Measurements from ENCODE around the gene TAS2R10.

- no peak for TF ChIP-seq POLR2A (IDR thresholded peaks at IDR 0.05; ENCODE audit: low read depth, low read length)
- TF ChIP-seq TAF1 (IDR thresholded peaks at IDR 0.05; ENCODE audit: borderline replicate concordance, low read depth, low read length): no peak
- TF ChIP-seq POLR2AphosphoS5 (IDR thresholded peaks at IDR 0.05; ENCODE audit: low read depth, low read length): no peak
Observed at GRCh38 chr12:10783252-10783651, 42.9 kb downstream of the TAS2R10 start.

Data from GM12892 (cell line).